Neuronal stem cell (in vitro differentiated cells): ENCODE measurements around the gene FOXP4.

Experiments used
- DNase-seq: peaks from one replicate; pipeline ENCODE4 v3.0.0-alpha.2; 2013; ENCODE audit warnings: low spot score
- H2AFZ ChIP-seq: one replicate; pipeline ENCODE4 v1.6.1; 2013; ENCODE audit warnings: mild to moderate bottlenecking, low read length, inconsistent platforms
- H2AK5ac ChIP-seq: 2 replicates; pipeline ENCODE4 v1.6.1; 2013; ENCODE audit warnings: low read depth, mild to moderate bottlenecking, inconsistent platforms, low read length, moderate library complexity, mixed read lengths
- H2BK120ac ChIP-seq: 2 replicates; pipeline ENCODE4 v1.6.1; 2013; ENCODE audit warnings: low read depth, mild to moderate bottlenecking, inconsistent platforms, low read length, moderate library complexity, mixed read lengths
- H2BK12ac ChIP-seq: one replicate; pipeline ENCODE4 v1.6.1; 2013; ENCODE audit warnings: low read length, inconsistent platforms
- H2BK15ac ChIP-seq: 2 replicates; pipeline ENCODE4 v1.6.1; 2013; ENCODE audit warnings: mild to moderate bottlenecking, low read length, inconsistent platforms, mixed read lengths
- H2BK5ac ChIP-seq: one replicate; pipeline ENCODE4 v1.6.1; 2013; ENCODE audit warnings: inconsistent platforms, mild to moderate bottlenecking, low read length, moderate library complexity
- H3K14ac ChIP-seq: one replicate; pipeline ENCODE4 v1.6.1; 2013; ENCODE audit warnings: low read length, inconsistent platforms
- H3K18ac ChIP-seq: 2 replicates; pipeline ENCODE4 v1.6.1; 2013; ENCODE audit warnings: low read length, inconsistent platforms
- H3K23ac ChIP-seq: 2 replicates; pipeline ENCODE4 v1.6.1; 2013; ENCODE audit warnings: low read depth, mild to moderate bottlenecking, mixed read lengths, low read length, inconsistent platforms; ENCODE audit not compliant: poor library complexity
- H3K27ac ChIP-seq: replicated peaks from 3 replicates; pipeline ENCODE4 v1.5.1; 2013; ENCODE audit warnings: low read length, inconsistent platforms
- H3K27me3 ChIP-seq, 3 experiments: 2 replicates each; pipeline ENCODE4 v1.6.1; 2013; ENCODE audit warnings: low read length in 3 of 3, mild to moderate bottlenecking in 2 of 3, inconsistent platforms in 1 of 3, low read depth in 1 of 3, mixed read lengths in 1 of 3, moderate library complexity in 1 of 3; ENCODE audit not compliant: control insufficient read depth in 3 of 3, insufficient read depth in 3 of 3
- H3K36me3 ChIP-seq, 2 donors: replicated peaks in 1 of 2; 2 replicates each; pipeline ENCODE4 v1.6.1; 2013; ENCODE audit warnings: low read length in 2 of 2; ENCODE audit not compliant: control insufficient read depth in 2 of 2, insufficient read depth in 2 of 2
- H3K4ac ChIP-seq: 2 replicates; pipeline ENCODE4 v1.6.1; 2013; ENCODE audit warnings: inconsistent platforms, mild to moderate bottlenecking, low read length, moderate library complexity
- H3K4me1 ChIP-seq, 2 donors: 1 replicate in 1 of 2; 2 replicates in 1 of 2; pipeline ENCODE4 v1.6.1; 2013; ENCODE audit warnings: low read length in 2 of 2, low read depth in 1 of 2; ENCODE audit not compliant: control insufficient read depth in 2 of 2, insufficient read depth in 1 of 2
- H3K4me2 ChIP-seq: one replicate; pipeline ENCODE4 v1.6.1; 2013; ENCODE audit warnings: mild to moderate bottlenecking, low read length, inconsistent platforms; ENCODE audit not compliant: insufficient read depth, poor library complexity, severe bottlenecking
- H3K4me3 ChIP-seq, 2 donors: 2 replicates each; pipeline ENCODE4 v1.5.1; 2013; ENCODE audit warnings: low read length in 2 of 2, mild to moderate bottlenecking in 2 of 2, inconsistent platforms in 1 of 2, moderate library complexity in 1 of 2
- H3K79me1 ChIP-seq: one replicate; pipeline ENCODE4 v1.6.1; 2013; ENCODE audit warnings: low read depth, mild to moderate bottlenecking, inconsistent platforms, low read length, moderate library complexity
- H3K9ac ChIP-seq: one replicate; pipeline ENCODE4 v1.6.1; 2013; ENCODE audit warnings: mild to moderate bottlenecking, low read depth, low read length, inconsistent platforms; ENCODE audit not compliant: poor library complexity
- H3K9me3 ChIP-seq, 2 donors: replicated peaks in 1 of 2; 2 replicates each; pipeline versions ENCODE3 to v1.6.1; 2013; ENCODE audit warnings: low read length in 2 of 2, mild to moderate bottlenecking in 2 of 2, inconsistent platforms in 1 of 2, low read depth in 1 of 2, mixed read lengths in 1 of 2, moderate library complexity in 1 of 2; ENCODE audit not compliant: control insufficient read depth in 2 of 2, insufficient read depth in 1 of 2
- H4K8ac ChIP-seq: one replicate; pipeline ENCODE4 v1.6.1; 2013; ENCODE audit warnings: low read depth, mild to moderate bottlenecking, inconsistent platforms, low read length, moderate library complexity
- H4K91ac ChIP-seq: one replicate; pipeline ENCODE4 v1.6.1; 2013; ENCODE audit warnings: low read length, low read depth, mild to moderate bottlenecking, inconsistent platforms; ENCODE audit not compliant: poor library complexity
- WGBS, 2 donors: extraction: QIAGEN DNeasy Blood & Tissue Kit; methylation state at CpG; one replicate each; pipeline ENCODE4 v1.1.7; 2013; ENCODE audit warnings: missing lambda C conversion rate in 2 of 2, mixed read lengths in 1 of 2; ENCODE audit not compliant: insufficient read length in 2 of 2, insufficient replicate concordance in 1 of 2; ENCODE audit errors: extremely low coverage in 2 of 2; 5-methylcytosine and 5-hydroxymethylcytosine counted together

Gene FOXP4

GRCh38 chr6:41504466-41505121 is 41.6 kb upstream of the FOXP4 start:
- H3K4me1 ChIP-seq, result peaks cover 17 to 23% of the 10 kb centered on the region in 2 donors
- no peak overlapping the region for H4K91ac ChIP-seq
- H2AFZ ChIP-seq, result peak overlapping the region; percentile 96
- H3K27ac ChIP-seq, result no peak overlapping the region
- no peak for DNase-seq
- no peaks in the 10 kb centered on the region for H3K9me3 ChIP-seq
- H3K4me3 ChIP-seq, result peak overlapping the region; percentile 11 to 61
- peak overlapping the region; percentile 77 for H2BK120ac ChIP-seq
- peak overlapping the region; percentile 84 for H3K18ac ChIP-seq
- peaks cover 7 to 68% (median 47%) of the 10 kb centered on the region in 3 experiments for H3K27me3 ChIP-seq
- no peak overlapping the region for H2BK15ac ChIP-seq
- no peak overlapping the region for H2BK5ac ChIP-seq
- no peaks in the 10 kb centered on the region for H3K36me3 ChIP-seq
- WGBS, 2 donors, result no CpG with 5 or more reads among the region's 31 CpGs
- no peak overlapping the region for H3K14ac ChIP-seq
- no peaks in the 10 kb centered on the region for H3K79me1 ChIP-seq
- H3K4ac ChIP-seq, result no peak overlapping the region
- H4K8ac ChIP-seq, result no peak overlapping the region
- H2AK5ac ChIP-seq, result peak overlapping the region; percentile 48
- no peak overlapping the region for H3K23ac ChIP-seq
- H3K4me2 ChIP-seq, result peak overlapping the region; percentile 66
- H2BK12ac ChIP-seq, result no peak overlapping the region
- H3K9ac ChIP-seq, result no peak overlapping the region

- Histone ChIP-seq H4K91ac (no peak overlapping the region), H2BK5ac (no peak overlapping the region), H3K4me2 (peak overlapping the region; percentile 66), H3K18ac (peak overlapping the region; percentile 74), H3K14ac (no peak overlapping the region), H3K9me3 (no peaks in the 10 kb centered on the region), H3K4ac (no peak overlapping the region), H2BK15ac (no peak overlapping the region), H3K4me1 (peaks cover 17 to 23% of the 10 kb centered on the region in 2 donors), H3K27ac (no peak overlapping the region), H2BK12ac (no peak overlapping the region), H4K8ac (no peak overlapping the region), H3K27me3 (peaks cover 7 to 68% (median 47%) of the 10 kb centered on the region in 3 experiments), H3K9ac (no peak overlapping the region), H2BK120ac (no peak overlapping the region), H3K79me1 (no peaks in the 10 kb centered on the region), H2AFZ (peak overlapping the region; percentile 96), H3K4me3 (peak overlapping the region in 1 of 2 donors; percentile 11), H3K23ac (no peak overlapping the region), H2AK5ac (peak overlapping the region; percentile 66), H3K36me3 (no peaks in the 10 kb centered on the region)
- whole genome bisulfite sequencing, 2 donors, result no CpG with 5 or more reads among the region's 57 CpGs
- no peak for DNase-seq
Observed at GRCh38 chr6:41505122-41506049, 40.8 kb upstream of the FOXP4 start.

- Histone ChIP-seq H3K14ac (no peak overlapping the region), H4K8ac (no peak overlapping the region), H3K18ac (no peak overlapping the region), H2BK120ac (no peak overlapping the region), H3K9me3 (no peaks in the 10 kb centered on the region), H3K4me1 (peaks cover 14 to 15% of the 10 kb centered on the region in 2 donors), H2AFZ (no peak overlapping the region), H3K4me3 (no peak overlapping the region), H2BK12ac (no peak overlapping the region), H2BK5ac (no peak overlapping the region), H3K27ac (no peak overlapping the region), H4K91ac (no peak overlapping the region), H2AK5ac (no peak overlapping the region), H2BK15ac (no peak overlapping the region), H3K36me3 (no peaks in the 10 kb centered on the region), H3K23ac (no peak overlapping the region), H3K27me3 (peaks cover 7 to 59% (median 40%) of the 10 kb centered on the region in 3 experiments), H3K4me2 (no peak overlapping the region), H3K4ac (no peak overlapping the region), H3K9ac (no peak overlapping the region), H3K79me1 (no peaks in the 10 kb centered on the region)
- no peak for DNase-seq
- WGBS, 2 donors, result no CpG with 5 or more reads among the region's 6 CpGs
Observed at GRCh38 chr6:41508479-41508878, 37.7 kb upstream of the FOXP4 start.

GRCh38 chr6:41509580-41509979 is 36.6 kb upstream of the FOXP4 start:
- no peaks in the 10 kb centered on the region for H3K9me3 ChIP-seq
- no peaks in the 10 kb centered on the region for H3K36me3 ChIP-seq
- H3K4me3 ChIP-seq, result no peak overlapping the region
- H3K23ac ChIP-seq, result no peak overlapping the region
- H2AK5ac ChIP-seq, result no peak overlapping the region
- no peak overlapping the region for H2AFZ ChIP-seq
- no CpG with 5 or more reads among the region's 5 CpGs for WGBS, 2 donors
- H3K27me3 ChIP-seq, result peaks cover 7 to 50% (median 34%) of the 10 kb centered on the region in 3 experiments
- H4K8ac ChIP-seq, result no peak overlapping the region
- DNase-seq, result no peak
- no peak overlapping the region for H4K91ac ChIP-seq
- no peak overlapping the region for H2BK5ac ChIP-seq
- H3K9ac ChIP-seq, result no peak overlapping the region
- no peaks in the 10 kb centered on the region for H3K79me1 ChIP-seq
- no peak overlapping the region for H3K4me2 ChIP-seq
- no peak overlapping the region for H2BK15ac ChIP-seq
- no peak overlapping the region for H3K4ac ChIP-seq
- H3K4me1 ChIP-seq, result peaks cover 10% of the 10 kb centered on the region in 2 donors
- peak overlapping the region; percentile 46 for H2BK12ac ChIP-seq
- H2BK120ac ChIP-seq, result peak overlapping the region; percentile 25
- H3K14ac ChIP-seq, result no peak overlapping the region
- no peak overlapping the region for H3K27ac ChIP-seq
- no peak overlapping the region for H3K18ac ChIP-seq
